ENCODE data around the gene THAP12.

GRCh38 chr11:76392870-76393269 lies 11.9 kb upstream of the THAP12 start:
- TF ChIP-seq CTCF (conservative IDR thresholded peaks at IDR 0.05 in 1 of 2, IDR thresholded peaks at IDR 0.05 in 1 of 2; ENCODE audit: low read depth in 1 of 2, low read length in 2 of 2) (no peak), EZH2 (IDR thresholded peaks at IDR 0.05; ENCODE audit: low read length, missing control alignments) (no peak)

All from fibroblast of lung (primary cell).